Astrocyte of the spinal cord (primary cell): ENCODE measurements around the gene CEMIP2.

Source experiments
- DNase-seq: peaks from one replicate; pipeline ENCODE4 v3.0.0; 2011; ENCODE audit warnings: low read depth, low spot score
- H3K4me3 ChIP-seq: 2 replicates; pipeline ENCODE4 v1.5.1; 2011; ENCODE audit warnings: low read depth, mild to moderate bottlenecking, low read length, moderate library complexity
- in situ Hi-C: cut with HindIII; loops from 2 replicates; pipeline ENCODE4 v1.10.0; 2017; ENCODE audit warnings: low sequenced_read_pairs
- TF ChIP-seq, protein P1 (sequence below): IDR thresholded peaks from 2 replicates; pipeline ENCODE4 v1.5.1; 2012; ENCODE audit warnings: low read depth, mild to moderate bottlenecking, low read length, inconsistent platforms

CEMIP2 gene

DNA sequence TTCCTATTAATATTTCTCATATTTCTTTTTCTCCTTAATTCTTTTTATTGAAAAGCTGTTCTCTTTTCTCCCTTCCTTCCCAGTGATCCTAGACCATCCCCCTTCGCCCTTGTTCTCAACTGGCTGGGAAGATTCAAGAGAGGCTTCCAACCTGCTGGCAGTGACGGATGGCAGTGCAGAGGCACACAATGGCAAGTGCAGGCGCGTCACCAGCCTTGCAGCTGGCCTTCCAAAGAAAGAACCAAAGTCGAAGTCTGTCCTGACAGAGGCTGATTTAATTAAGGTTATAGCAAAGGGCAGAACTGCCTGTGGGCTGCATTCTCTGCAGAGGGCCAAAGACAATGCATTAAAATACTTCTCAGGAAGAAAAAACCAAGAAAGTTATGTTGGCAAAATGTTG, 7.4 kb downstream of the CEMIP2 start:
- DNase-seq = no peak
- H3K4me3 ChIP-seq = no peak overlapping the region
- in situ Hi-C loops = no loop called here
- TF ChIP-seq, protein P1, sequence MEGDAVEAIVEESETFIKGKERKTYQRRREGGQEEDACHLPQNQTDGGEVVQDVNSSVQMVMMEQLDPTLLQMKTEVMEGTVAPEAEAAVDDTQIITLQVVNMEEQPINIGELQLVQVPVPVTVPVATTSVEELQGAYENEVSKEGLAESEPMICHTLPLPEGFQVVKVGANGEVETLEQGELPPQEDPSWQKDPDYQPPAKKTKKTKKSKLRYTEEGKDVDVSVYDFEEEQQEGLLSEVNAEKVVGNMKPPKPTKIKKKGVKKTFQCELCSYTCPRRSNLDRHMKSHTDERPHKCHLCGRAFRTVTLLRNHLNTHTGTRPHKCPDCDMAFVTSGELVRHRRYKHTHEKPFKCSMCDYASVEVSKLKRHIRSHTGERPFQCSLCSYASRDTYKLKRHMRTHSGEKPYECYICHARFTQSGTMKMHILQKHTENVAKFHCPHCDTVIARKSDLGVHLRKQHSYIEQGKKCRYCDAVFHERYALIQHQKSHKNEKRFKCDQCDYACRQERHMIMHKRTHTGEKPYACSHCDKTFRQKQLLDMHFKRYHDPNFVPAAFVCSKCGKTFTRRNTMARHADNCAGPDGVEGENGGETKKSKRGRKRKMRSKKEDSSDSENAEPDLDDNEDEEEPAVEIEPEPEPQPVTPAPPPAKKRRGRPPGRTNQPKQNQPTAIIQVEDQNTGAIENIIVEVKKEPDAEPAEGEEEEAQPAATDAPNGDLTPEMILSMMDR = no peak

DNA sequence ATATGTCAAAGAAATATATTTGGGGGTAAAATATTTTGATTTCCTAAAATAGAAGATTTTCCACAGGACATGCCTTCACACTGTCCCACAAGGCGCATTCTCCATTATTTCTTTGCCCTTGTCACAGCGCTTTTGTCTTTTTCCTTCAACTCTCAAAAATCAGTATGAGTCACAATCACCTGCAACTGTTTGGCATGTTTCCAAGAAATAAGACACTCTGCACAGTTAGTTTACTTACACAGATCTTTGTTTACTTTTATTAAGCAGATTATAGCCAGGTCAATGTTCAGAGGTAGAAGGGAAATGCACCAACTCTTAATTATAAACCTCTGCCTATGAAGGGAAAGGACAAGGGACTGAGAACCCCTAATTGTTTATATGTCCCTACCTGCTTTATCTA, 9.5 kb downstream of the CEMIP2 start:
- in situ Hi-C loops = no loop called here
- DNase-seq = no peak
- no peak overlapping the region for H3K4me3 ChIP-seq
- TF ChIP-seq, protein P1 = no peak

DNA sequence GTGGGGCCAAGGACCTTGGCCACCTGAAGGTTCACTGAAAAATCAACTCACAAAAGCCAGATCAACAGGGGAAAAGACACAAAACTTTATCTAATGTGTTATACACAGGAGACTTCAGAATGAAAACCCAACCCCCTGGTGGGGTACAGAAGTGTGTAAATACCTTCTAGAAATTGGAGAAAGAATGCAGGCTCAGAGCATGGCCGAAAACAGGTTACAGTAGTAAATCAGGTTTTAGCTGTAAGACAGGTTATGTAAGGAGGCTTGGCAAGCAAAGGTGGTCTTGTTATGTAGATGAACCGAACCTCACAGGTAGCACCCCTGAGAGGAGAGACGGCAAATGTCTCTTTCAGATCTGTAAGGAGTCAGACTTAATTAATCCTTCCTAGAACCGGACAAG, 10.0 kb downstream of the CEMIP2 start:
- no peak overlapping the region for H3K4me3 ChIP-seq
- DNase-seq = no peak
- in situ Hi-C loops = no loop called here
- TF ChIP-seq, protein P1 = no peak

DNA sequence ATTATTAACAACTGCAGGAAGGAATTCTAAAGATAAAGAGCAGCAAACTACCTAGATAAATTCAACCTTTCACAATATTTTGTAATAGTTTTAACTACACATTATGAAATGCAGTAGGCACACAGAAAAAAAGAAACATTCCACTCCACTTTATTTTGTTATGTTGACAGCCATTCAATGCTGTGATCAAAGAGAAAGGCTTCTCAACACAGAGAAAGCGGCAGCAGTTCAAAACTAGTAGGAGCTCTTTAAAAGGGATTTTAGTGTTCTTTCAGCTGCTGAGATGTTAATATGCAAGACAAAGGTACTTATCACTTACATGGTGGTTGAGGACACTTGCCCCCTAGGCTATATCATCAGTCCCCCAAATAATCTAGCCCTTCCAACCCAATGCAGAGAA, 11.6 kb downstream of the CEMIP2 start:
- H3K4me3 ChIP-seq = no peak overlapping the region
- in situ Hi-C loops = no loop called here
- no peak for DNase-seq
- TF ChIP-seq, protein P1 = no peak

GRCh38 chr9:71755869-71756268, 12.4 kb downstream of the CEMIP2 start:
- H3K4me3 ChIP-seq = no peak overlapping the region
- TF ChIP-seq, protein P1 = no peak
- no peak for DNase-seq
- in situ Hi-C loops = no loop called here

DNA sequence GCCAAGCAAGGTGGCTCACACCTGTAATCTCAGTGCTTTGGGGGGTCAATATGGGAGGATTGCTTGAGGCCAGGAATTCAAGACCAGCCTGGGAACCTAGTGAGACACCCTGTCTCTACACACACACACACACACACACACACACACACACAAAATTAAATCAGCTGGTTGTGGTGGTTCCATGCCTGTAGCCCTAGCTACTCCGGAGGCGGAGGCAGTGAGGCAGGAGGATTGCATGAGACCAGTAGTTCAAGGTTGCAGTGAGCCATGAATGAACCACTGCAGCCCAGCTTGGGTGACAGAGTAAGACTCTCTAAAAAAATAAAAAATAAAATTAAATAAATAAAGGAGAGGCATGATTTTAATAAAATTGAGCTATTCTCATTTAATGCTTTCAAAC, 13.1 kb downstream of the CEMIP2 start:
- TF ChIP-seq, protein P1 = no peak
- no peak for DNase-seq

GRCh38 chr9:71754151-71754550, 14.2 kb downstream of the CEMIP2 start:
- in situ Hi-C loops = no loop called here
- TF ChIP-seq, protein P1 = no peak
- DNase-seq = no peak
- no peak overlapping the region for H3K4me3 ChIP-seq

More for the DNA sequence above, 13.1 kb downstream of the CEMIP2 start:
- in situ Hi-C loops = no loop called here
- no peak overlapping the region for H3K4me3 ChIP-seq
